ENCODE results near the gene AFF1.
A peak's percentile ranks its signal among the peaks of the same experiment; 100 is the strongest.

The AFF1 gene

GRCh38 chr4:87150498-87151261 is 215.9 kb downstream of the AFF1 start:
- TF ChIP-seq CTCF (IDR thresholded peaks at IDR 0.05; ENCODE audit: borderline replicate concordance, insufficient read depth, low read depth, low read length) = peak; percentile 75
- no peak overlapping the region for H3K4me3 ChIP-seq (ENCODE audit: low read depth, low read length)

- TF ChIP-seq CTCF (IDR thresholded peaks at IDR 0.05; ENCODE audit: borderline replicate concordance, insufficient read depth, low read depth, low read length) = no peak
- H3K4me3 ChIP-seq (ENCODE audit: low read depth, low read length) = no peak overlapping the region
These were observed 216.9 kb downstream of the AFF1 start for GRCh38 chr4:87151730-87152129.

- no peak for TF ChIP-seq CTCF (IDR thresholded peaks at IDR 0.05; ENCODE audit: borderline replicate concordance, insufficient read depth, low read depth, low read length)
- no peak overlapping the region for H3K4me3 ChIP-seq (ENCODE audit: low read depth, low read length)
These were observed 217.7 kb downstream of the AFF1 start for GRCh38 chr4:87152310-87153041.

- TF ChIP-seq CTCF (IDR thresholded peaks at IDR 0.05; ENCODE audit: borderline replicate concordance, insufficient read depth, low read depth, low read length) = no peak
These were observed 218.5 kb downstream of the AFF1 start for GRCh38 chr4:87153078-87153870.

DNA sequence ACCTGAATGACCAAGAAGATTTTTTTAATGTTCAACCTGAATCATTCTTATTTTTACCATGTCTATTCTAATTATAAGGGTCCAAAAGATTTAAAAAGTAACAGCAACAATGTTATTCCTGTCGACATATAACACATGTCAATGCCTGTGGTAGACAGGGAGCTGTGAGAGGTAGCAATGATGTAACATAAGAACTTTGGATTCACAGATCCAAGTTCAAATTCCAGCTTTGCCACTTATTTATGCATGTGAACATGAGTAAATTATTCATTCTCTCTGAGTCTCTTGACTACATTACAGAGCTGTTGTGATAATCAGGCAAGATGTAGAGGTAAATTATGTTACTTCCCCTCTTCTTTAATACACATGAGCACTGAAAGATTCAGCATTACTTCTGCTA is 231.1 kb downstream of the AFF1 start:
- no peak overlapping the region for H3K4me3 ChIP-seq (ENCODE audit: low read depth, low read length)
- TF ChIP-seq CTCF (IDR thresholded peaks at IDR 0.05; ENCODE audit: borderline replicate concordance, insufficient read depth, low read depth, low read length) = no peak

More at GRCh38 chr4:87153078-87153870, 218.5 kb downstream of the AFF1 start:
- no peak overlapping the region for H3K4me3 ChIP-seq (ENCODE audit: low read depth, low read length)

DNA sequence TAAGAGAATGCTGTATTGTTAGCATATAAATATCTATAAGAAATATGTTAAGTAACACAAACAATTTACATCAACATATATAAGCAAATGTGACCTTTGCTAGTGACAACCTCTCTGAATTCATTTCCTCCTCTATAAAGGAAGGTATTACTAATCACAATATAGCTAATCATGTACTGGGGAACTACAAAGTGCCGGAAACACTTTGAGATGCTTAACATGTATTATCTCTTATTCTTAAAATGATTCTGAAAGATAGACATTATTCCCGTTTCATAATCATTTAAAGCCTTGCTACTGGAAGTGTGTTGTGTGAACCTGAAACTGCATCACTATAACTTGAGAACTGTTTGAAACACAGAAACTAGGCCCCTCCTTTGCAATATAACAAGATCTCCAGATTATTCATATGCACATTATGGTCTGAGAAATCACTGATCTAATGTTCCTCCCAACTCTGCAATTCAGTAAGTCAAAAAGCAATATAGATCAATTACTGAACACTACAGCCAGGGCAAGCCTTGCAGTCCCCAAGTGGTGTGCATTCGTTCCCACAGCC is 231.6 kb downstream of the AFF1 start:
- no peak for TF ChIP-seq CTCF (IDR thresholded peaks at IDR 0.05; ENCODE audit: borderline replicate concordance, insufficient read depth, low read depth, low read length)
- no peak overlapping the region for H3K4me3 ChIP-seq (ENCODE audit: low read depth, low read length)
